ENCODE measurements around the gene CHST15. TPM values are rescaled to one million over a fixed set of nuclear protein-coding genes. Genes with fewer than 3 reads are reported as not detected.

The CHST15 gene
- total RNA-seq, 6 experiments from 2014 or later: 0.88 to 8.7 (median 1.1) TPM

DNA sequence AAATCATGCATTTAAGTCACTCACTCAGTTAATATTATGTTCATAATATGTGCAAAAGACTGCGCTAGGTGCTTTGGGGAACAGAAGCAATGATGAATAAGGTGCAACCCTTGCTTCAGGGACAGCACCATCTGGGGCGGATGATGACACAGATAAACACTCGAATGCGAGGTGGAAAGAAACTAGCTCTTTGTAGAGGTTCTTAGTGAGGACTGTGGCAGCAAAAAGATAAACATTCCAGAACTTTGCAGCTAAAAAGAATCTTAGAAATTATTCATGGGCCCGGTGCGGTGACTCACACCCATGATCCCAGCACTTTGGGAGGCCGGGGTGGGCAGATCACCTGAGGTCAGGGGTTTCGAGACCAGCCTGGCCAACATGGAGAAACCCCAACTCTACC, 29.8 kb upstream of the CHST15 start:
- H3K27me3 Mint-ChIP-seq (ENCODE audit: insufficient read depth): peaks cover 7% of the 10 kb centered on the region; the same call in 1 of the 2 replicates
- 0 out of 2 replicates have a peak, but pooled peaks cover 15% of the 10 kb centered on the region for H3K4me1 Mint-ChIP-seq (ENCODE audit: low read depth)

DNA sequence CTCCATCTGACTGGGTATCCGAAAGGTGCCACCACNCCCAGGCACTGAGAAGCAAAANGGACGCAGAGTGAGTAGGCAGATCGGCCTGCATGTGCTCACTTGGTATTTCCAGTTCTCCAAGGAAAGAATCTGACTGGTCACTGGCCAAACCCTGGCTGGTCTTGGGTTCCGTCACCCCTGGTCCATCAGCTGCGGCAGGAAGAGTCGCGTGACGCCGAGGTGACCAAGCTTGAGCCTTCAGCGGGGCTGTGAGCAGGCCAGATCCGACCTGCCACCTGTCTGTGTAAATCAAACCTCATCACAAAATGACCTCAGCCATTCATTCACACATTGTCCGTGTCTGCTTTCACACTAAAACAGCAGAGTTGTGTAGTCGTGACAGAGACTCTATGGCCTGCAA, 28.8 kb upstream of the CHST15 start:
- Mint-ChIP-seq H3K27ac (no peak overlapping the region), H3K4me3 (no peak overlapping the region)
- TF ChIP-seq, protein P1, sequence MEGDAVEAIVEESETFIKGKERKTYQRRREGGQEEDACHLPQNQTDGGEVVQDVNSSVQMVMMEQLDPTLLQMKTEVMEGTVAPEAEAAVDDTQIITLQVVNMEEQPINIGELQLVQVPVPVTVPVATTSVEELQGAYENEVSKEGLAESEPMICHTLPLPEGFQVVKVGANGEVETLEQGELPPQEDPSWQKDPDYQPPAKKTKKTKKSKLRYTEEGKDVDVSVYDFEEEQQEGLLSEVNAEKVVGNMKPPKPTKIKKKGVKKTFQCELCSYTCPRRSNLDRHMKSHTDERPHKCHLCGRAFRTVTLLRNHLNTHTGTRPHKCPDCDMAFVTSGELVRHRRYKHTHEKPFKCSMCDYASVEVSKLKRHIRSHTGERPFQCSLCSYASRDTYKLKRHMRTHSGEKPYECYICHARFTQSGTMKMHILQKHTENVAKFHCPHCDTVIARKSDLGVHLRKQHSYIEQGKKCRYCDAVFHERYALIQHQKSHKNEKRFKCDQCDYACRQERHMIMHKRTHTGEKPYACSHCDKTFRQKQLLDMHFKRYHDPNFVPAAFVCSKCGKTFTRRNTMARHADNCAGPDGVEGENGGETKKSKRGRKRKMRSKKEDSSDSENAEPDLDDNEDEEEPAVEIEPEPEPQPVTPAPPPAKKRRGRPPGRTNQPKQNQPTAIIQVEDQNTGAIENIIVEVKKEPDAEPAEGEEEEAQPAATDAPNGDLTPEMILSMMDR (IDR thresholded peaks at IDR 0.05): no peak

More for the DNA sequence above, 29.8 kb upstream of the CHST15 start:
- TF ChIP-seq, protein P1 (IDR thresholded peaks at IDR 0.05): no peak
- Mint-ChIP-seq H3K9me3 (no peaks in the 10 kb centered on the region; the same call in 1 of the 2 replicates), H3K4me3 (no peak overlapping the region), H3K36me3 (ENCODE audit: low read depth) (no peaks in the 10 kb centered on the region), H3K27ac (peak overlapping the region; percentile 24; the same call in 1 of the 2 replicates)
- DNase-seq: peak; percentile 45

DNA sequence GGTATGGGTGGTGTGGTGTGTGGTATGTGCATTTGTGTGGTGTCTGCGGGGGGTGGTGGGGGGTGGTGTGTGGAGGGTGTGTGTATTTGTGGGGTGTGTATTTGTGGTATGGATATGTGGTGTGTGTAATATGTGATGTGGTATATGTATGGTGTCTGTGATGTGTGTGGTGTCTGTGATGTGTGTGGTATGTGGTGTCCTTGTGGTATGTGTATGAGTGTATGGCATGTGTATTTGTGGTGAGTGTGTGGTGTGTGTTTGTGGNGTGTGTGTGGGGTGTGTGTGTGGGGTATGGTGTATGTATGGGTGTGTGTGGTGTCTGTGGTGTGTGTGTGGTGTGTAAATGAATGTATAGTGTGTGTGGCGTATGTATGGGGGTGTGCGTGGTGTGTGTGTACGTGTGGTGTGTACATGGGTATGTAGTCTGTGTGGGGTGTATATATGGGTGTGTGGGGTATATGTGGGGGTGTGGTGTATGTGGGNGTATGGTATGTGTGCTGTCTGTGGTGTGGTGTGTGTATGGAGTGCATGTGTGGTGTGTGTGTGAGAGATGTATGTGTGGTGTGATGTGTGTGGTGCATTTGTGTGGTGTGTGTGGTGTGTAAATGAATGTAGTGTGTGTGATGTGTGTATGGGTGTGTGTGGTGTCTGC, 27.1 kb upstream of the CHST15 start:
- H3K36me3 Mint-ChIP-seq (ENCODE audit: low read depth): no peaks in the 10 kb centered on the region
- DNase-seq: no peak
- TF ChIP-seq, protein P1 (IDR thresholded peaks at IDR 0.05): no peak
- H3K4me3 Mint-ChIP-seq: no peak overlapping the region
- H3K4me1 Mint-ChIP-seq (ENCODE audit: low read depth): 0 out of 2 replicates have a peak, but pooled peaks cover 15% of the 10 kb centered on the region
- peaks cover 20% of the 10 kb centered on the region; the same call in 1 of the 2 replicates for H3K27me3 Mint-ChIP-seq (ENCODE audit: insufficient read depth)
- no peak overlapping the region for H3K27ac Mint-ChIP-seq
- no peaks in the 10 kb centered on the region; the same call in 1 of the 2 replicates for H3K9me3 Mint-ChIP-seq

More for the DNA sequence above, 28.8 kb upstream of the CHST15 start:
- no peak for DNase-seq
- Mint-ChIP-seq H3K36me3 (ENCODE audit: low read depth) (no peaks in the 10 kb centered on the region), H3K4me1 (ENCODE audit: low read depth) (0 out of 2 replicates have a peak, but pooled peaks cover 15% of the 10 kb centered on the region), H3K9me3 (no peaks in the 10 kb centered on the region; the same call in 1 of the 2 replicates), H3K27me3 (ENCODE audit: insufficient read depth) (peaks cover 15% of the 10 kb centered on the region; the same call in 1 of the 2 replicates)

DNA sequence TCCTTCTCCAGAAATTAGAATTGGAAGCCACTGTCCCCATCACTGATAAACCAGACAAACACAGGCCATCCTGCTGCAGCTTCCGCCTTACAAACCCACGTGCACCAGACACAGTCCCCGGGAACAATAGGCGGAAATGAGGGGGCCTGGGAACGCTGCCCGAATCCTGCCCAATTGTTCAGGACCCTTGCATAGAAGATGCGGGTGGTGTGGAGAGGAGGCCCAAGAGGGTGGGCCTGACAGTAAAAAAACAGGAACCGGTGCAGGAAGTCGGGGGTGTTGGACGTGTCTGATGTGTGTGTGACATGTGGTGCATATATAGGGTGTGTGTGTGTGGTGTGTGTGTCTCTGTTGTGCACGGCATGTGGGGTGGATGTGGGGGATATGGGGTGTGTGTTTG, 26.5 kb upstream of the CHST15 start:
- H3K4me1 Mint-ChIP-seq (ENCODE audit: low read depth): 0 out of 2 replicates have a peak, but pooled peaks cover 15% of the 10 kb centered on the region
- no peak overlapping the region for H3K4me3 Mint-ChIP-seq
- no peaks in the 10 kb centered on the region; the same call in 1 of the 2 replicates for H3K9me3 Mint-ChIP-seq
- H3K27ac Mint-ChIP-seq: no peak overlapping the region
- peaks cover 23% of the 10 kb centered on the region; the same call in 1 of the 2 replicates for H3K27me3 Mint-ChIP-seq (ENCODE audit: insufficient read depth)
- no peak for DNase-seq
- TF ChIP-seq, protein P1 (IDR thresholded peaks at IDR 0.05): no peak
- H3K36me3 Mint-ChIP-seq (ENCODE audit: low read depth): no peaks in the 10 kb centered on the region

DNA sequence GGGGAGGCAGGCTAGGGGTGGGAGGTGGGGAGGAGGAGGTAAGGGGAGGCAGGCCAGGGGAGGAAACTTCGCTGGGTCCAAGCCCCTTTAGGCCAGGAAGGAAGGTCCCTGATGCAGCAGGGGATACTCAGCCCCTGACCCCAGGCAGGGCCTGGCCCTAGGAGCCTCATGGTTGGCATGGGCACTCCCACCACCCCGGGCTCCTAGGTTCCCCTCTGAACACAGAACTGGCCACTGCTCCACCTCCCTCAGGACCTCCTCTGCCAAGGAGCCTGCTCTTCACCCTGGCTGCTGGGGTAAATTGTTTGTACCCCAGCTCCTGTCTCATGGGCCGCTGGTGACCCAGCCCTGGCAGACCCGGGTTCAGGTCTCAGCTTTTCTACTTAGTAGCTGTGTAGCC, 25.8 kb upstream of the CHST15 start:
- 0 out of 2 replicates have a peak, but pooled peaks cover 15% of the 10 kb centered on the region for H3K4me1 Mint-ChIP-seq (ENCODE audit: low read depth)
- no peak for DNase-seq
- peaks cover 29% of the 10 kb centered on the region for H3K27me3 Mint-ChIP-seq (ENCODE audit: insufficient read depth)
- H3K4me3 Mint-ChIP-seq: no peak overlapping the region
- H3K9me3 Mint-ChIP-seq: no peaks in the 10 kb centered on the region; the same call in 1 of the 2 replicates
- no peaks in the 10 kb centered on the region for H3K36me3 Mint-ChIP-seq (ENCODE audit: low read depth)
- no peak overlapping the region for H3K27ac Mint-ChIP-seq
- TF ChIP-seq, protein P1 (IDR thresholded peaks at IDR 0.05): no peak

Data from HFFc6 (cell line).